HG02884 (cell line): Measurements from ENCODE around the gene RYR2.
"Not testable (repeated sequence)": the region's sequence is repeated elsewhere in the genome, so short reads cannot be mapped to it uniquely, and the experiment has no call there.

Experiments used
- ATAC-seq: cut with Tn5 transposase; IDR thresholded peaks from one replicate; pipeline ENCODE4 v1.9.1; 2021; ENCODE audit warnings: mild to moderate bottlenecking, moderate library complexity; ENCODE audit not compliant: unreplicated experiment

Gene RYR2

DNA sequence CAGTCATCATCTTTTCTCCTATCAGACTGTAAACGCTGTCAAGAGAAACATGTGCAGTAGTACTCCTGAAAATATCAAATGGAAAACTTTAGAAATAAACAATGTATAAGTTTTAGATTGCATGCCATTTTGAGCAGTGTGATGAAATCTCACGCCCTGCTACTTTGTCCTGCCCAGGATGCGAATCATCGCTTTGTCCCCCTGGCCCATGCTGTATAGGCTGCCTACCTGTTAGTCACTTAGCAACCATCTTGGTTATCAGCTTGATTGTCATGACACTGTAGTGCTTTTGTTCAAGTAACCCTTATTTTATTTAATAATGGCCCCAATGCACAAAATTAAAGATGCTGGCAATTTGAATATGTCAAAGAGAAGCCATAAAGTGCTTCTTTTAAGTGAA lies 485.8 kb downstream of the RYR2 start:
- ATAC-seq: no peak

DNA sequence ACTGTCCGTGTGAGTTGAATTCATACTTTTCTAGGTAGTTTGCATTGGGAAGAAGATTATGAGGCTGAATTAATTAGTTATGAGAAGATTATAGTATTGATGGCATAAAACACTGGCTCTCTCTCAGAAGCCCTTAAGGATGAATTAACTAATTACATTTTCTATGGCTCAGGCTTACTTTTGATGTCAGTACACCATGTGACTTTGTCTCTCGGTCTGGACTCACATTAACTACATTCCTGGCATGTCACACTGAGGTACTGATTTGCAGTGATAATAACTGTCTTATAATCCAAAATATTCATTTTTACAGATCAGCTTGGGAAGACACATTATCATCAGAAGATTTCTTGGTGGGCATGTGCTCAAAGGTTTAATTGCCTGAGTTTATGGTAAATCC lies 486.6 kb downstream of the RYR2 start:
- ATAC-seq: no peak

DNA sequence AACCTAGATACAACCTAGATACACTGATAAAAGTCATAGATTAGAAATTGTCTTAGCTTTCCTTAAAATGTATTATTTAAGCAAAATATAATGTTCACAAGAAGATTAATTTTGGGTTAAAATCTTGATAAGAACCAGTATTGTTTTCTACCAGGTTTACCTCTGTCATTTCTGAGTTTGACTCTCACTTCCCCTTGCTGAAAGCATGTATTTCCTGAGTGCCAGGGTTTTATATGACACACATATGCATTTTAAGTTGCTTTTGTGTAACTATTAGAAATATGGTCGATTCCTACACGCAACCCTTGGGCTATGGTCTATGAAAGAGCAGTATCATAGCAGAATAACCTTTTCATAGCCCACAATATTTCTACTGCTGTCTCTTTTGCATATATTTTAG lies 497.1 kb downstream of the RYR2 start:
- ATAC-seq: no peak

DNA sequence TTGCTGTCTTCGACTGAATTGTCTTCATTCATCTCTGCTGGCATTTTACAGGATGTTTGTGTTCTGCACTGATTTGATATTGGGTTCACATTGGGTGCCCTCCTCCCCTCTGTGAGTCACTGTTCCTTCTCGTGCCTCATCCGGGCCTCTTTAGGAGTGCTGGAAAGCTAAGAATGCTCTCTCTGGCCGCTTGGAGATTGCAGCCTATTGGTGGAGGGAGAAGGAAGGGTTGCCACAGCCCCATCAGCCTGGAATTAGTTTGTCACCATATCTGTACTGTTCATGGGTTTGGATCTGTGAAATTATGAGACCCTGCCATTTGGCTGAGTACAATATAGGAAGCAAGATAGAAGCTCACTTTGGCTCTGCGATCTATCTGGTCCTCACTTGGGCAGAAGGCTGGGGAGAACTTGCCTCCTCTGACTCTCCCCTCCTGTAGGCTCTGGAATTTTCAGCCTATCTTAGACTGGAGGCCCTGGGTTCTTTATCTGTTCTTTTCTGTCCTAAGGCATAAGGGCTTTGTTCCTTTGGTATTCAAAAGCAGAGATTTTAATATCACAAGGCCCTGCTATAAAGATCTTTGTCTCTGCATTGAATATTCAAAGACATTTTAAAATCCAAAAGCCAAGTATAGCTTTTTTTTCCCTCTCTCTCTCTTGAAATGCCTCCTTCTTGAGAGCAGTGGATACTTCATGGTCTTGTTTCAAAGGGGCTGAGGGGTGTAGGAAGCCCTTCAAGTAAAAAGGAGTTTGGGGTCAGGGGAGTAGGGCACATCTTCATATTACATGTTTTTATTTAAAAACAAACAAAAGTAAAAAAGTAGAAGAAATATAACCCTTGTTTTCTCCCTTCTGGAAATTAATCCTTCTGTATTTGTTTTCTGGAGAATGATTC lies 500.8 kb downstream of the RYR2 start:
- no peak for ATAC-seq

DNA sequence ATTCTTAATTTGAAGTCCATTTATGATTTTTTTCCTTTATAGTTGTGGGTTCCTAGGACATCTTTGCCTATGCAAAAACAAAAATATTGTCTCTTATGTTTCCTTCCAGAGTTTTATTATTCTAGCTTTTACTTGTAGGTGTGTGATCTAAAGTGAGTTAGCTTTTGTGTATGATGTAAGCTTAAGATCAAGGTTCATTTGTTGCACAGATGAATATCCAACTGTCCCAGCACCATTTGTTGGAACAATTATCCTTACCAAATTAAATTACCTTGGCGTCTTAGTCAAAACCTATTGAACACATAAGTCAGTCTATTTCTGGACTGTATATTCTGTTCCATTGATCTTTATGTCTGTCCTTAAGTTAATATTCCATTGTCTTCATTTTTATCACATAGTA lies 511.1 kb downstream of the RYR2 start:
- ATAC-seq: no peak

DNA sequence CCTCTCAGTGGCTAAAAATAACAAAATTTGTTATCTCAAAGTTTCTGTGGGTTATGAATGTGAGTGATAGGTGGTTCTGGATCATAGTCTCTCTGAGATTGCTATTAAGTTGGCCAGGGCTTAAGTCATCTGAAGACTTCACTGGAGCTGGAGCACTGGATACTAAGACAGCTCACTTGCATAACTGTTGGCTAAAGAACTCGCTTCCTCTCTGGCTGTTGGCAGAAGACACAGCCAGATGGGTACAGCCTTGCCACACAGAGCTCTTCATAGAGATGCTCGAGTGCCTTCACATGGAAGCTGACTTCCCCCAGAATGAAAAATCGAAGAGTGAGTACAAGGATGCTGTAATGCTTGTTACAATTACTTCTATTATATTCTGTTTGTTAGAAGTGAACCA lies 514.9 kb downstream of the RYR2 start:
- ATAC-seq: no peak

DNA sequence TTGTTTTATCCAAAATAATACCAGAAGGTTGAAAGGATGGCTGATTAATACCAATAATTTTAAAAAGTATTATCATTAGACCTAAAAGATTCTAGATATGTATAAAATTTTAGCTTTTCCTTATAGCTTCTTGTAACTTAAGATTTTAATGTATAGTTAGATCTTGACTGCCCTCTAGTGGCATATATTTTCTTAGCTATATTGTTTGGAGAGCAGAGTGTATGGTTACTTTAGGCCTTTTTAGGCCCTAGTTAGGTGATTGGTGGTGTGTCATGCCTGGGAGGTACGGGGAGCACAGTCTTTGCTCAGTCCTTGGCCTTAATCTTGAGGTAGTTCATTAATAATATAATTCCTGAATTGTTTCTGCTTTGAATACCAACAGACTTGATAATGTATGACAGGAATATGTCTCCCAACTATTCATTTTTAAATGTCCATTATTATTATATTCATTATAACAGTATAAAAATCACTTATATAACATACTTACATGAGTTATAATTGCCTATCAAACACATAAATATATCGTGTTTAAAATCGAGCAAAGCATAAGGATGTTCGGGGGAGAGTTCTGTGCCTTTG lies 520.3 kb downstream of the RYR2 start:
- peak; percentile 81 for ATAC-seq

DNA sequence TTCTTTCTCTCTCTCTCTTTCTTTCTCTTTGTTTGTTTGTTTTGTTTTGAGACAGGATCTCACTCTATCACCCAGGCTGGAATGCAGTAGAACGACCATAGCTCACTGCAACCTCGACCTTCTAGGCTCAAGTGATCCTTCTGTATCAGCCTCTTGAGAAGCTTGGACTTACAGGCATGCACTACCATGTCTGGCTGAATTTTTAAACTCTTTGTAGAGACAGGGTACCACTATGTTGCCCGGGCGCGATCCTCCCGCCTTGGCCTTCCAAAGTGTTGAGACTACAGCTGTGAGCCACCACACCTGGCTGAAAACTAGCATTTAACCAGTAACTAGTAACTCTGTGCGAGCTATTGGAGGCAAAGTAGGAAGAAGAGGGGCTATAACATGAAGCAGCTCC lies 523.3 kb downstream of the RYR2 start:
- ATAC-seq: no peak

DNA sequence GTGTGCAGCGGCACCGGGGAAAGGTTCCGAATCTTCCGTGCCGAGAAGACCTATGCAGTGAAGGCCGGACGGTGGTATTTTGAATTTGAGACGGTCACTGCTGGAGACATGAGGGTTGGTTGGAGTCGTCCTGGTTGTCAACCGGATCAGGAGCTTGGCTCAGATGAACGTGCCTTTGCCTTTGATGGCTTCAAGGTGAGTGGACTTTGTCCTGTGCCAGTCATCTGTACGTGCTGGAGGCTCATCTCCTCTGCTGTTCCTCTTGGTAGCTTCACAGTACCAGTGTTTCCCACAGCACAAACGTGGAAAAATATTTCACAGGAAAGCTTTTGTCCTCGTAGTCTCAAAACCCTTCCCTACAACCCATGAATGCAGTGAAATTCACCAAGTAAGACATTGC lies 524.6 kb downstream of the RYR2 start:
- no peak for ATAC-seq

DNA sequence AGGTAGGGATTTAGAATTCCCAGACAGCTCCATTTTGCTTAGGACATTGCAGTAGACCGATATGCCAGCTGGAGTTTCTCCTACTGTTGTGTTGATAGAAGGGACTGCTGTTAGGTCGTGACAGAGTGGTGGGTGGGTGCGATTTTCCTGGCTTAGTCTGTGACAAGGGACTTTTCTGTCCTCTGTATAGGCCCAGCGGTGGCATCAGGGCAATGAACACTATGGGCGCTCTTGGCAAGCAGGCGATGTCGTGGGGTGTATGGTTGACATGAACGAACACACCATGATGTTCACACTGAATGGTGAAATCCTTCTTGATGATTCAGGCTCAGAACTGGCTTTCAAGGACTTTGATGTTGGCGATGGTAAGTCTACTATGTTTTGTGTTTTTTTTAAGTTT lies 527.0 kb downstream of the RYR2 start:
- ATAC-seq: no peak

DNA sequence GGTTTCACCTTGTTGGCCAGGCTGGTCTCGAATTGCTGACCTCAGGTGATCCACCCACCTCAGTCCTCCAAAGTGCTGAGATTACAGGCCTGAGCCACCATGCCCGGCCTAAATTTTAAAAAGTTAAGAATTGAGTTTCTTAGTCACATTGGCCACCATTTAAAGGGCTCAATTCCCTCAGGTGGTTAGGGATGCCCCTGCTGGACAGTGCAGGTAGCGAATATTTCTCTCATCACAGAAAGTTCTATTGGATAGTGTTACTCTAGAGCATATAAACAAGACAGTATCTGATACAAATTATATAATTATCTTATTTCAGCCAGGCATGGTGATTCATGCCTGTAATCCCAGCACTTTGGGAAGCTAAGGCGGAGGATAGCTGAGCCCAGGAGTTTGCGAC lies 528.5 kb downstream of the RYR2 start:
- ATAC-seq: no peak

DNA sequence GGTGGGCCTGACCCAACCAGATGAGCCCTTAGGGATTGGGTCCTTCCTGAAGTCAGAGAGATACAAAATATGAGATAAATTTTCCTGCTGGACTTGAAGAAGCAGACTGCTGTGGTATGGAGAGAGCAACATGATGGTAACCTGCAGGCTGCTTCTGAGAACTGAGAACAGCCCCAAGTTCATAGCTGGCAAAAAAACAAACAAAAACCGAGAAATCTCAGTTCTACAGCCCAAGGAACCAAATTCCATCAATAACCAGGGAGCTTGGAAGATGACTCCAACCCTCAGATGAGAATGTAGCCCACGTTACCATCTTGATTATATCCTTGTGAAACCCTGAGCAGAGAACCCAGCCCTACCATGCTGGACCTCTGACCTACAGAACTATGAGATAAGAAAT lies 532.6 kb downstream of the RYR2 start:
- no peak for ATAC-seq

DNA sequence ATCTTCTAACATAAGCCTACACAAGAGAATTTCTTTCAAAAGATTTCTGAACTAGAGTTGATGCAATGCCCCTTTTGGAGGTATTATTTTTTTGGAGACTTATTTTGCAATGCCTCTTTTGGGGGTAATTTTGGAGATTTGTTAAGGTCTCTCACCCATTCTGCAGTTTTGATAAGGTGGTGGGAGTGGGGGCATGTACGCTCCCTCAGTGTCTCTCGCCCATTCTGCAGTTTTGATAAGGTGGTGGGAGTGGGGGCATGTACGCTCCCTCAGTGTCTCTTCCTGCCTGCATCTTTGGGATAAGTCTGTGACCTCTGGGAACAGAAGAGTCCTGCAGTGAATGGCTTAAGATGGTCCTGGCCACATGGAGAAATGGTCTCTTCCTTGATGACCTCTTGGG lies 536.6 kb downstream of the RYR2 start:
- no peak for ATAC-seq

DNA sequence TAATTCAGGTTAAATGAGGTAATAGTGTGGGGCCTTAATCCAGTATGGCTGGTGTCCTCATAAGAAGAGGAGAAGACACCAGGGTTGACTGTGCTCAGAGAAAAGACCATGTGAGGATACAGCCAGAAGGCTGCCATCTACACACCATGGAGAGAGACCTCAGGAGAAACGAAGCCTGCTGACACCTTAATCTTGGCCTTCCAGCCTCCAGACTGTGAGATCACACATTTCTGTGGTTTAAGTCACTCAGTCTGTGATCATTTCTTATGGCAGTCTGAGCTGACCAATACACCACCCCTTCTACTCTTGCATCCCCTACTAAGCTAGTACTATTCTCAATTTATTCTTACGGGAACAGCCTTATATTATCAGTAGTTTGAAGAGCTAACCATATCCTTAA lies 538.7 kb downstream of the RYR2 start:
- no peak for ATAC-seq

DNA sequence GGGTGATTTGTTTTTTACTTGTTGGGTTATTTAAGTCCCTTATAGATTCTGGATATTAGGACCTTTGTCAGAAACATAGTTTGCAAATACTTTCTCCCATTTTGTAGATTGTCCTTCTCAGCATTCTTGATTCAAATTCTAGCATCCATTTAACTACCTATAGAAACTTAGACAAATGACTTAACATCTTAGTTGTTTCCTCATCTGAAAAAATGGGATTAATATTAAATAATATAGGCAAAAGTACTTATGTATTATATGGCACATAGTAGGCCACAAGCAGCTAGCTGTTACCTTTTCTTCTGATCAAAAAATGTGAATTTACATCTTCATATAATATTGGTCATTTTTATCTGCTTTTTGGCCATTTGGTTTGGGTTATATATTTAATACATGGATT lies 541.3 kb downstream of the RYR2 start:
- no peak for ATAC-seq

DNA sequence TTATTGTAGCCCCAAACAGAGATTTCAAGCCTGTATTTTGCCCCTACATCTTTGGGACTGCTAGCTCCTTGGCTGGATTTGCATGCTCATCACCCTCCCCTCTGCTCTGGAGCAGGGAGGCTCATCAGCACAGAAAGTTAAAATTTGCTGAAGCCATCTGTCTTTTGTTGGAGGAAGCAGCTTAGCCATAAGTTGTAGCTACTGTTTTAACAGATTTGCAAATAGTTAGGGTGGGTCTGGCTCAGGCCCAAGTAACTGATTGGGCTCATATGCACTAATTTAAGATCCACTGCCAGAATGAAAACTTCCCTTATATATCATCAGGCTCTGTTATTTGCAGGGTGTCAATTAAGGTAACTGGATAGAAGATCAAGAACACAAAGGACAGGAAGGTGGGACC lies 541.8 kb downstream of the RYR2 start:
- ATAC-seq: no peak

DNA sequence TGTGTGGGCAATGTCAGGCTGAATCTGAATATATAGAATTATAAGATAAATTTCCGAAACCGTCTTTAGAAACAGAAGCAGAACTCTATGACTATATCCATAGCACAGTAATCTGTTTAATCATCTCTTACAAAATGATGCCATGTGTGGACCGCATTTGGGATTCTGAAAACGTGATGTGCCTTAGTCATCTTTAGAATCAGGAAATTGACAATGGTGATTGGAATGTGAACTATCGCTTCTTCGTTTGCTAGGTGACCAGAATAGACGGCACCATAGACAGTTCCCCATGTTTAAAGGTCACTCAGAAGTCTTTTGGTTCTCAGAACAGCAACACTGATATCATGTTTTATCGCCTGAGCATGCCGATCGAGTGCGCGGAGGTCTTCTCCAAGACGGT lies 548.4 kb downstream of the RYR2 start:
- no peak for ATAC-seq

DNA sequence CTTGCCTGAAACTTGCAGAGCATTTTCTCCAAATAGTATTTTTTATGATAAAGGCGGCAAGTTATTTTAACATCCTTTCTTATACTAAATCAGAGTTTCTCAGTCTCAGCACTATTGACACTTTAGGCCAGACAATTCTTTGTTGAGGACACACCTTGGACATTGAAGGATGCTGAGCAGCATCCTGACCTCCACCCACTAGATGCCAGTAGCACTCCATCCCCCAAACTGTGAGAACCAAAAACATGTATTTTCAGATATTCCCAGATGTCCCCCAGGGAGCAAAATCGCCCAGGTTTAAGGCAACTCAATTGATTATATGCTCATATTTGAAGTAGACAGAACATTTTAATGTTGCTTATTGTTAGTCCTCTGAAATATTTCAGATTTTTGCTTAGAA lies 549.4 kb downstream of the RYR2 start:
- no peak for ATAC-seq

DNA sequence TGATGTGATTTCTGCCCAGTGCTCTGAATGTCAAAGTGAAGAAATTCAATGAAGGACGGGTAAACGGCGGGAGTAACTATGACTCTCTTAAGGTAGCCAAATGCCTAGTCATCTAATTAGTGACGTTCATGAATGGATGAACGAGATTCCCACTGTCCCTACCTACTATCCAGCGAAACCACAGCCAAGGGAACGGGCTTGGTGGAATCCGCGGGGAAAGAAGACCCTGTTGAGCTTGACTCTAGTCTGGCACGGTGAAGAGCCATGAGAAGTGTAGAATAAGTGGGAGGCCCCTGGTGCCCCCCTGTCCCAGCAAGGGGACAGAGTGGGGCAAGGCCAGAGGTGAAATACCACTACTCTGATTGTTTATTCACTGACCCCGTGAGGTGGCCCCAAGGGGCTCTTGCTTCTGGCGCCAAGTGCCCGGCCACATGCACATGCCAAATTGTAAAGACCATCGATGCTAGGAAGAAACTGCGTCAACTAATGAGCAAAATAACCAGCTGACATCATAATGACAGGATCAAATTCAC lies 561.1 kb downstream of the RYR2 start:
- not testable (repeated sequence) for ATAC-seq

DNA sequence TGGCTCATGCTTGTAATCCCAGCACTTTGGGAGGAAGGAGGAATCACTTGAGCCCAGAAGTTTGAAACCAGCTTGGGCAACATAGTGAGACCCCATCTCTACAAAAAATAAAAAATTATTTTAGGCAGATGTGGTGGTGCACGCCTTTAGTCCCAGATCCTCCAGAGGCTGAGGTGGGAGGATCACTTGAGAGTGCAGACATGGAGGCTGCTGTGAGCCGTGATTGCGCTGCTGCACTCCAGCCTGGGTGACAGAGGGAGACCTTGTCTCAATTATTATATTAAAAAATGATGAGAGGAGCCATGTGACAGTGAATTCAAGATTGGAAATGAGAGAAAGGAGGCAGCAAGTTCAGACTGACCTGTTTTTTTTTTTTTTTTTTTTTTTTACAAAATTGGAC lies 566.4 kb downstream of the RYR2 start:
- ATAC-seq: no peak

DNA sequence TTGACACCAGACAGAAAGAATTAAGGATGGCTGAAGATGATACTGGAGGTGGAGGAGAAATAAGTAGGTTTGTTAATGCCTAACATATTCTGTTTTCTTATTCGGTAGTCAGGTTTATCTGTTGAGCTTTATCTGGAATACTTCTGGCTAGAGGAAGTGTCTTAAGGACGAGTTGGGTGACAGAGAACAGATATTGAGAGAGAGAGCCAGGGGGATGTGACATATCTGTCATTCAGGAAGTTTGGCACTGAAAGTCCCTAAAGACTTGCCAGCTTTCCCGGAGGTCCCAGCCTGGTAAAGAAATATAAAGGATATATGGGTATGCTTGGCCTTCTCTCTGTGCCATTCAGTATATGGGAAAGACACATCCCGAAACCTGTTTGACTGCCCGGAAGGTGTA lies 568.2 kb downstream of the RYR2 start:
- no peak for ATAC-seq

DNA sequence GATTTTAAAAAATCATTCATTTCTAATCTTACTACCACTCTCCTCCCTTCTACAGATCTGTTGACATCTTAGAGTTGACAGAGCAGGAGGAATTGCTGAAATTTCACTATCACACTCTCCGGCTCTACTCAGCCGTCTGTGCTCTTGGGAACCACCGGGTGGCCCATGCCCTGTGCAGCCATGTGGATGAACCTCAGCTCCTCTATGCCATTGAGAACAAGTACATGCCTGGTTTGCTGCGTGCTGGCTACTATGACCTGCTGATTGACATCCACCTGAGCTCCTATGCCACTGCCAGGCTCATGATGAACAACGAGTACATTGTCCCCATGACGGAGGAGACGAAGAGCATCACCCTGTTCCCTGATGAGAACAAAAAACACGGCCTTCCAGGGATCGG lies 572.0 kb downstream of the RYR2 start:
- ATAC-seq: no peak

DNA sequence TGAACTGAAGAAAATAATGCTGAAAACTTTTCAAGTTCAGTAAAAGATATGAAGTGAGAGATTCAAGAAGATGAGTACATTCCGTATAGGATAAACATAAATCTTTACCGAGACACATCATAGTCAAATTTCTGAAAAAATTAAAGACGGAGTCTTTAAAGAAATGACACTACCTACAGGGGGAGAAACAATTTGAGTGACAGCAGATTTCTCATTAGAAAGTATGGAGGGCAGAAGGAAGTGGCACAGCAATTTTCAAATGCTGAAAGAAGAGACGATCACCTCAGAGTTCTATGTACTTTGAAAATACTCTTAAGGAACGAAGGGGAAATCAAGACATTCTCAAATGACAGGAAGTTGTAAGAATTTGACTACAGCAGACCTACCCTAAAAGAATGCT lies 577.6 kb downstream of the RYR2 start:
- no peak for ATAC-seq
